SK-N-MC (cell line): Measurements from ENCODE around the gene CTSA.
"Not testable (repeated sequence)": the region's sequence is repeated elsewhere in the genome, so short reads cannot be mapped to it uniquely, and the experiment has no call there.

Experiments used
- DNase-seq: peaks from one replicate; pipeline ENCODE4 v3.0.0-alpha.2; 2011; ENCODE audit warnings: low read depth, low spot score
- H3K27ac ChIP-seq: fragments of 200-600 bp; sonication (generic); 2 replicates; pipeline ENCODE4 v1.5.1; 2016; ENCODE audit warnings: mixed run types
- H3K36me3 ChIP-seq: fragments of 200-600 bp; sonication (generic); 2 replicates; pipeline ENCODE4 v1.6.1; 2017; ENCODE audit warnings: antibody characterized with exemption, low read length, mixed read lengths; ENCODE audit not compliant: insufficient read depth
- H3K4me3 ChIP-seq: fragments of 200-600 bp; sonication (generic); 2 replicates; pipeline ENCODE4 v1.5.1; 2016
- H3K9ac ChIP-seq: fragments of 200-600 bp; sonication (generic); 2 replicates; pipeline ENCODE4 v1.8.0; 2017; ENCODE audit warnings: mixed run types, mixed read lengths; ENCODE audit not compliant: insufficient read length
- H3K9me3 ChIP-seq: fragments of 200-600 bp; sonication (generic); 2 replicates; pipeline ENCODE4 v1.6.1; 2017; ENCODE audit warnings: low read depth, mild to moderate bottlenecking, antibody characterized with exemption, low read length, moderate library complexity, mixed read lengths
- EZH2 ChIP-seq: fragments of 200-600 bp; sonication (generic); IDR thresholded peaks from one replicate; pipeline ENCODE4 v1.6.1; 2017; ENCODE audit warnings: antibody characterized with exemption
- FOXP2 ChIP-seq: optimal IDR thresholded peaks from 2 replicates; pipeline ENCODE3; 2011; ENCODE audit warnings: mild to moderate bottlenecking, moderate library complexity; ENCODE audit not compliant: insufficient read depth; ENCODE audit errors: extremely low read length, control extremely low read depth
- POLR2AphosphoS5 ChIP-seq: IDR thresholded peaks from 2 replicates; pipeline ENCODE4 v1.6.1; 2012; ENCODE audit warnings: mild to moderate bottlenecking, low read depth, low read length, borderline replicate concordance

Gene CTSA

GRCh38 chr20:45898285-45898684, 7.2 kb downstream of the CTSA start:
- H3K27ac ChIP-seq: no peak overlapping the region
- TF ChIP-seq EZH2 (no peak), FOXP2 (no peak), POLR2AphosphoS5 (no peak)
- H3K36me3 ChIP-seq: peaks cover 22% of the 10 kb centered on the region; the same call in 1 of the 2 replicates
- no peaks in the 10 kb centered on the region for H3K9me3 ChIP-seq
- no peak overlapping the region for H3K9ac ChIP-seq
- H3K4me3 ChIP-seq: no peak overlapping the region
- DNase-seq: no peak

- TF ChIP-seq EZH2 (no peak), POLR2AphosphoS5 (no peak), FOXP2 (no peak)
- Histone ChIP-seq H3K27ac (no peak overlapping the region), H3K9ac (no peak overlapping the region), H3K4me3 (no peak overlapping the region), H3K9me3 (no peaks in the 10 kb centered on the region), H3K36me3 (peaks cover 22% of the 10 kb centered on the region; the same call in 1 of the 2 replicates)
- DNase-seq: no peak
Observed at GRCh38 chr20:45899046-45899835, 8.1 kb downstream of the CTSA start.

- H3K4me3 ChIP-seq, DNase-seq, H3K9me3 ChIP-seq, H3K27ac ChIP-seq, H3K9ac ChIP-seq: not testable (repeated sequence)
- peaks cover 41% of the 10 kb centered on the region; the same call in 1 of the 2 replicates for H3K36me3 ChIP-seq
Observed at GRCh38 chr20:45901332-45901731, 10.2 kb downstream of the CTSA start.

- TF ChIP-seq FOXP2: no peak
- TF ChIP-seq POLR2AphosphoS5: no peak
- H3K4me3 ChIP-seq: no peak overlapping the region
- no peak for DNase-seq
- peaks cover 39% of the 10 kb centered on the region; the same call in 1 of the 2 replicates for H3K36me3 ChIP-seq
- H3K9me3 ChIP-seq: no peaks in the 10 kb centered on the region
- no peak overlapping the region for H3K27ac ChIP-seq
- no peak overlapping the region for H3K9ac ChIP-seq
Observed at GRCh38 chr20:45902199-45902701, 11.1 kb downstream of the CTSA start.

GRCh38 chr20:45904583-45905504, 13.7 kb downstream of the CTSA start:
- no peak for DNase-seq
- Histone ChIP-seq H3K27ac (no peak overlapping the region), H3K4me3 (no peak overlapping the region), H3K36me3 (peaks cover 44% of the 10 kb centered on the region; the same call in 1 of the 2 replicates), H3K9ac (no peak overlapping the region), H3K9me3 (no peaks in the 10 kb centered on the region)
- no peak for TF ChIP-seq EZH2
- no peak for TF ChIP-seq POLR2AphosphoS5
- TF ChIP-seq FOXP2: no peak

GRCh38 chr20:45905505-45906079, 14.5 kb downstream of the CTSA start:
- Histone ChIP-seq H3K9ac (no peak overlapping the region), H3K36me3 (peaks cover 45% of the 10 kb centered on the region; the same call in 1 of the 2 replicates), H3K27ac (no peak overlapping the region), H3K9me3 (no peaks in the 10 kb centered on the region), H3K4me3 (no peak overlapping the region)
- no peak for TF ChIP-seq EZH2
- DNase-seq: no peak

GRCh38 chr20:45907219-45907948, 16.2 kb downstream of the CTSA start:
- H3K9ac ChIP-seq: no peak overlapping the region
- no peak overlapping the region for H3K4me3 ChIP-seq
- no peak overlapping the region for H3K27ac ChIP-seq
- no peak for DNase-seq
- H3K9me3 ChIP-seq: no peaks in the 10 kb centered on the region
- TF ChIP-seq POLR2AphosphoS5 (no peak), FOXP2 (no peak), EZH2 (no peak)
- H3K36me3 ChIP-seq: peaks cover 35% of the 10 kb centered on the region; the same call in 1 of the 2 replicates
